ENCODE measurements around the gene DBNL. TPM values are rescaled to one million over a fixed set of nuclear protein-coding genes. Genes with fewer than 3 reads are reported as not detected.

Gene DBNL
- total and polyA plus RNA-seq, 4 donors, result 80.1 to 105 (median 93.8) TPM

DNA sequence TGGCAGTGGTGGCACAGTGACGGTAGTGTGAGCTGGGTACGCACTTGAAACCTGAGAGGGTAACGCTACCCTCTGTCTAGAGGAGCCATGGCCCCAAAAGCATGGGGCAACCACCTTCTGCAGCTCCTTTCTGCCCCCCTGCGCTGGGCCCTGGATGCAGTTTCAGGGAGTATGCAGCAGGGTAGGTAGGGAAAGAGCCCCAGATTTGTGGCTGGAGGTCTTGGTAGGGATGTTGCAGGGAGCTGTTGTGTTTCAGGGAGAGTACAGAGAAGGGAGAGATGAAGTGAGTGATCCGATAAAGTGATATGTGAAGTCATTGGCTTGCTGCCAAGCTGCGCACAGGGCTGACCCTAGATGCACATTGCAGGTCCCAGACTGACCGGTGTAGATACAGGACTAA, 23.6 kb downstream of the DBNL start:
- DNase-seq, result peak in 1 of 2 donors; percentile 53
- intact Hi-C loops (cut with DNase I), result no loop called here

DNA sequence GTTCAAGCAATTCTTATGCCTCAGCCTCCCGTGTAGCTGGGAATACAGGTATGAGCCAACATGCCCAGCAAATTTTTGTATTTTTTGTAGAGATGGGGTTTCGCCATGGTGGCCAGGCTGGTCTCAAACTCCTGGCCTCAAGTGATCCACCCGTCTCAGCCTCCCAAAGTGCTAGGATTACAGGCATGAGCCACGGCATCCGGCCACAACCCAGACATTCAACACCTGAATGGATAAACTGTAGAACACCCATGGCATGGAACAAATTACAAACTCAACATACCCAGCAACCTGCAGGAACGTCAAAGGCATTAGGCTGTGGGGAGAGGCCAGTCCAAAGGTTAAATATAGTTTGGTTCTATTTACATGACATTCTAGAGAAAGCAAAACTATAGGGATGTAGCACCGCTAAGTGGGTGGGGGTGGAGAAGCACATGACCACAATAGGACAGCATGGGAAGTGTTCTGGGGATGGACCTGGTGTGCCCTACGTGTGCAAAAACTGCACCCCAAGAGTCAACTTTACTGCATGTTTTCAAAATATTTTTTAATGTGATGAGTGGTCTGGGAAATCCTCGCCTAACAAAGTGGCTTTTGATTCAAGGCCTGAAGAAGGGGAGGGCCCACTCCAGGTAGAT, 27.3 kb downstream of the DBNL start:
- H3K27ac ChIP-seq (ENCODE audit: low read depth in 1 of 2, low read length in 2 of 2), result peak overlapping the region in 1 of 2 donors; percentile 17
- H3K4me3 ChIP-seq (ENCODE audit: low read length in 2 of 2), result no peak overlapping the region
- intact Hi-C loops (cut with DNase I), result loop anchor here (2.0 to 5.0 kb wide), 4 partner anchors 35 to 125 kb away; partner anchors contain the start of gene POLD2 (in 1 of the 2)
- H3K36me3 ChIP-seq (ENCODE audit: control insufficient read depth in 1 of 2, insufficient read depth in 2 of 2, low read length in 1 of 2), result peaks cover 0 to 3% of the 10 kb centered on the region in 2 donors
- H3K4me1 ChIP-seq (ENCODE audit: control insufficient read depth in 1 of 2, insufficient read depth in 2 of 2, low read length in 2 of 2), result no peaks in the 10 kb centered on the region
- 46 to 48% methylated on average over 9 of the region's 9 CpGs for WGBS, 2 donors
- ATAC-seq (ENCODE audit: low FRiP score) (no peak), DNase-seq (peak in 1 of 2 donors; percentile 49)
- no peaks in the 10 kb centered on the region for H3K9me3 ChIP-seq (ENCODE audit: control insufficient read depth, low read length)
- H3K27me3 ChIP-seq (ENCODE audit: control insufficient read depth in 1 of 2, insufficient read depth in 2 of 2, low read length in 1 of 2), result no peaks in the 10 kb centered on the region

More for the DNA sequence above, 23.6 kb downstream of the DBNL start:
- Histone ChIP-seq H3K27me3 (ENCODE audit: control insufficient read depth in 1 of 2, insufficient read depth in 2 of 2, low read length in 1 of 2) (no peaks in the 10 kb centered on the region), H3K36me3 (ENCODE audit: control insufficient read depth in 1 of 2, insufficient read depth in 2 of 2, low read length in 1 of 2) (no peaks in the 10 kb centered on the region), H3K4me3 (ENCODE audit: low read length in 2 of 2) (no peak overlapping the region), H3K27ac (ENCODE audit: low read depth in 1 of 2, low read length in 2 of 2) (no peak overlapping the region), H3K4me1 (ENCODE audit: control insufficient read depth in 1 of 2, insufficient read depth in 2 of 2, low read length in 2 of 2) (no peaks in the 10 kb centered on the region), H3K9me3 (ENCODE audit: control insufficient read depth, low read length) (no peaks in the 10 kb centered on the region)
- ATAC-seq (ENCODE audit: low FRiP score), result no peak
- WGBS, 2 donors, result 62 to 65% methylated on average over 7 of the region's 7 CpGs

GRCh38 chr7:44072364-44073231, 28.1 kb downstream of the DBNL start:
- H3K9me3 ChIP-seq (ENCODE audit: control insufficient read depth, low read length), result no peaks in the 10 kb centered on the region
- intact Hi-C loops (cut with DNase I), result loop anchor here (2.0 to 5.0 kb wide), 4 partner anchors 35 to 125 kb away; partner anchors contain the start of gene POLD2 (in 1 of the 2)
- DNase-seq, result peak; percentile 93 to 96
- ATAC-seq (ENCODE audit: low FRiP score), result peak; percentile 77
- no peaks in the 10 kb centered on the region for H3K27me3 ChIP-seq (ENCODE audit: control insufficient read depth in 1 of 2, insufficient read depth in 2 of 2, low read length in 1 of 2)
- 32 to 33% methylated on average over 12 of the region's 12 CpGs for WGBS, 2 donors
- H3K36me3 ChIP-seq (ENCODE audit: control insufficient read depth in 1 of 2, insufficient read depth in 2 of 2, low read length in 1 of 2), result peaks cover 0 to 3% of the 10 kb centered on the region in 2 donors
- H3K27ac ChIP-seq (ENCODE audit: low read depth in 1 of 2, low read length in 2 of 2), result peak overlapping the region in 1 of 2 donors; percentile 49
- no peak overlapping the region for H3K4me3 ChIP-seq (ENCODE audit: low read length in 2 of 2)
- no peaks in the 10 kb centered on the region for H3K4me1 ChIP-seq (ENCODE audit: control insufficient read depth in 1 of 2, insufficient read depth in 2 of 2, low read length in 2 of 2)

DNA sequence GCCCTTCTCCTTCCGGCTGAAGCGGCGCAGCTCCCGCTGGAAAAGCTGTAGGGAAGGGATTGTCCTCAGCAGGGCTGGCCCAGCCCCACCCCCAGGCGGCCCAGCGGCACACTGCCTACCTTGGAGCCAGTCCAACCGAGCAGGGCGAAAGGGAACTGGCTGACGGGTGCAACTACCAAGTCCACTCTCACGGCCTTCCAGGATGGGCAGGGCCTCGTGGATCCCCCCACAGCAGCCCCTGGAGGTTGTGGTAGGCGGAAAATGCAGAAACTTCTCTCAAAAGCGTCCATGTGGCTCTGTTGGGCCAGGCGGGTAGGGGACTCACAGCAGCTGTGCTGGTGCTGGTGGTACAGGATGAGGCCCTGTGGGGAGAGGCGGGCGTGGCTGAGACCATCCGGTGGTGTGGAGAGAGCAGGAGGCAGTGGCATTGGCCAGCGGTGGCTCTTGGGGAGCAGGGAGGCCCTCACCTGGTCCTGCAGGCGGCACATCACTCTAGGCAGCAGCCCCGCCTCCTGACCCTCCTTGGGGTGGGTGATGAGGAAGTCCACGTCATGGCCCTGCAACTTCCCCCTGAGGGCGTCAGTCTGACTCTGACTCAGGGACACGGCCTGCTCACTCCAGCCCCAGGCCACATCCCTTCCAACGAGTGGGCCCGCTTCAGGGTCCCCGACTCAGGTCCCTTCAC, 29.3 kb downstream of the DBNL start:
- H3K4me1 ChIP-seq (ENCODE audit: control insufficient read depth in 1 of 2, insufficient read depth in 2 of 2, low read length in 2 of 2), result no peaks in the 10 kb centered on the region
- peak overlapping the region in 1 of 2 donors; percentile 49 for H3K27ac ChIP-seq (ENCODE audit: low read depth in 1 of 2, low read length in 2 of 2)
- no peak overlapping the region for H3K4me3 ChIP-seq (ENCODE audit: low read length in 2 of 2)
- intact Hi-C loops (cut with DNase I), result loop anchor here (2.0 to 5.0 kb wide), 4 partner anchors 33 to 123 kb away; partner anchors contain the start of gene POLD2 (in 1 of the 2)
- H3K9me3 ChIP-seq (ENCODE audit: control insufficient read depth, low read length), result no peaks in the 10 kb centered on the region
- no peaks in the 10 kb centered on the region for H3K27me3 ChIP-seq (ENCODE audit: control insufficient read depth in 1 of 2, insufficient read depth in 2 of 2, low read length in 1 of 2)
- H3K36me3 ChIP-seq (ENCODE audit: control insufficient read depth in 1 of 2, insufficient read depth in 2 of 2, low read length in 1 of 2), result peaks cover 0 to 4% of the 10 kb centered on the region in 2 donors
- peak; percentile 92 to 93 for DNase-seq
- ATAC-seq (ENCODE audit: low FRiP score), result peak; percentile 71
- 42 to 50% methylated on average over 26 of the region's 26 CpGs for WGBS, 2 donors

DNA sequence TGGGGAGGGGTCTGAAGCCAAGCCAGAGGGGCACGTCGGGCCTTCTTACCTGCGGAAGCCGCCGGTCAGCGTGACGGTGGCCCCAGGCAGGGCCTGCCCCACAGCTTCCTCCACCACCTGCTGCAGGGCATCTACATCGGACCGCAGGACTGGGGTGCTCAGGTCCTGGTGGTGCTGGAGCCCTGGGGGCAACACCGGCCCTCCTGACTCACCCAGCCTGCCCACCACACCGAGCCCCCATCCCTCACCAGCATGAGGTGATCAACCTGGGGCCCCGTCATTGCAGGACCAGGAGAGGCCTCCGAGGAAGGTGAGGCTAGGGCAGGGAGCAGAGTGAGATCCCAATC, 29.8 kb downstream of the DBNL start:
- intact Hi-C loops (cut with DNase I), result loop anchor here (5.0 kb wide), 3 partner anchors 33 to 123 kb away; partner anchors contain the start of gene POLD2 (in 1 of the 2)

GRCh38 chr7:44075296-44076075, 31.0 kb downstream of the DBNL start:
- Histone ChIP-seq H3K36me3 (ENCODE audit: control insufficient read depth in 1 of 2, insufficient read depth in 2 of 2, low read length in 1 of 2) (peaks cover 0 to 4% of the 10 kb centered on the region in 2 donors), H3K27me3 (ENCODE audit: control insufficient read depth in 1 of 2, insufficient read depth in 2 of 2, low read length in 1 of 2) (no peaks in the 10 kb centered on the region), H3K4me1 (ENCODE audit: control insufficient read depth in 1 of 2, insufficient read depth in 2 of 2, low read length in 2 of 2) (no peaks in the 10 kb centered on the region), H3K9me3 (ENCODE audit: control insufficient read depth, low read length) (no peaks in the 10 kb centered on the region), H3K4me3 (ENCODE audit: low read length in 2 of 2) (no peak overlapping the region), H3K27ac (ENCODE audit: low read depth in 1 of 2, low read length in 2 of 2) (no peak overlapping the region)
- DNase-seq (peak; percentile 40 to 62), ATAC-seq (ENCODE audit: low FRiP score) (no peak)
- 95 to 96% methylated on average over 17 of the region's 17 CpGs for WGBS, 2 donors
- intact Hi-C loops (cut with DNase I), result no loop called here

More for the DNA sequence above, 29.8 kb downstream of the DBNL start:
- H3K9me3 ChIP-seq (ENCODE audit: control insufficient read depth, low read length), result no peaks in the 10 kb centered on the region
- no peaks in the 10 kb centered on the region for H3K27me3 ChIP-seq (ENCODE audit: control insufficient read depth in 1 of 2, insufficient read depth in 2 of 2, low read length in 1 of 2)
- H3K4me3 ChIP-seq (ENCODE audit: low read length in 2 of 2), result no peak overlapping the region
- no peaks in the 10 kb centered on the region for H3K4me1 ChIP-seq (ENCODE audit: control insufficient read depth in 1 of 2, insufficient read depth in 2 of 2, low read length in 2 of 2)
- peak; percentile 16 for ATAC-seq (ENCODE audit: low FRiP score)
- H3K36me3 ChIP-seq (ENCODE audit: control insufficient read depth in 1 of 2, insufficient read depth in 2 of 2, low read length in 1 of 2), result peaks cover 0 to 4% of the 10 kb centered on the region in 2 donors
- DNase-seq, result no peak
- WGBS, 2 donors, result 91 to 93% methylated on average over 13 of the region's 13 CpGs
- no peak overlapping the region for H3K27ac ChIP-seq (ENCODE audit: low read depth in 1 of 2, low read length in 2 of 2)

GRCh38 chr7:44076101-44076895, 31.8 kb downstream of the DBNL start:
- no peak overlapping the region for H3K27ac ChIP-seq (ENCODE audit: low read depth in 1 of 2, low read length in 2 of 2)

More at GRCh38 chr7:44076101-44076895, 31.8 kb downstream of the DBNL start:
- H3K36me3 ChIP-seq (ENCODE audit: control insufficient read depth in 1 of 2, insufficient read depth in 2 of 2, low read length in 1 of 2), result peaks cover 0 to 4% of the 10 kb centered on the region in 2 donors
- intact Hi-C loops (cut with DNase I), result no loop called here
- H3K9me3 ChIP-seq (ENCODE audit: control insufficient read depth, low read length), result no peaks in the 10 kb centered on the region
- ATAC-seq (ENCODE audit: low FRiP score), result no peak
- no peak overlapping the region for H3K4me3 ChIP-seq (ENCODE audit: low read length in 2 of 2)
- no peaks in the 10 kb centered on the region for H3K4me1 ChIP-seq (ENCODE audit: control insufficient read depth in 1 of 2, insufficient read depth in 2 of 2, low read length in 2 of 2)
- 91 to 93% methylated on average over 20 of the region's 20 CpGs for WGBS, 2 donors
- no peaks in the 10 kb centered on the region for H3K27me3 ChIP-seq (ENCODE audit: control insufficient read depth in 1 of 2, insufficient read depth in 2 of 2, low read length in 1 of 2)
- DNase-seq, result peak; percentile 35 to 65

Data from aorta (tissue), 5 donors.